Epithelial cell of proximal tubule (primary cell): Measurements from ENCODE around the gene BACH2. TPM values are rescaled to one million over a fixed set of nuclear protein-coding genes. Genes with fewer than 3 reads are reported as not detected.

ENCODE experiments used
- DNase-seq: peaks from one replicate; pipeline ENCODE4 v3.0.0-alpha.2; 2011; ENCODE audit warnings: low read depth
- H3K4me3 ChIP-seq: 2 replicates; pipeline ENCODE4 v1.5.1; 2011; ENCODE audit warnings: low read depth, mild to moderate bottlenecking, low read length
- total RNA-seq: library from RNA; depleted of rRNA; stranded (reverse); fragments of >200 nt; gene quantifications from 2 replicates; pipeline ENCODE4 v1.2.3, GENCODE V29; 2015
- TF ChIP-seq, protein P1 (sequence below): conservative IDR thresholded peaks from 2 replicates; pipeline ENCODE4 v1.5.1; 2012; ENCODE audit warnings: low read depth, mild to moderate bottlenecking, low read length

The BACH2 gene
- total RNA-seq, 1 donor from 2014 or later: 0.69 TPM

DNA sequence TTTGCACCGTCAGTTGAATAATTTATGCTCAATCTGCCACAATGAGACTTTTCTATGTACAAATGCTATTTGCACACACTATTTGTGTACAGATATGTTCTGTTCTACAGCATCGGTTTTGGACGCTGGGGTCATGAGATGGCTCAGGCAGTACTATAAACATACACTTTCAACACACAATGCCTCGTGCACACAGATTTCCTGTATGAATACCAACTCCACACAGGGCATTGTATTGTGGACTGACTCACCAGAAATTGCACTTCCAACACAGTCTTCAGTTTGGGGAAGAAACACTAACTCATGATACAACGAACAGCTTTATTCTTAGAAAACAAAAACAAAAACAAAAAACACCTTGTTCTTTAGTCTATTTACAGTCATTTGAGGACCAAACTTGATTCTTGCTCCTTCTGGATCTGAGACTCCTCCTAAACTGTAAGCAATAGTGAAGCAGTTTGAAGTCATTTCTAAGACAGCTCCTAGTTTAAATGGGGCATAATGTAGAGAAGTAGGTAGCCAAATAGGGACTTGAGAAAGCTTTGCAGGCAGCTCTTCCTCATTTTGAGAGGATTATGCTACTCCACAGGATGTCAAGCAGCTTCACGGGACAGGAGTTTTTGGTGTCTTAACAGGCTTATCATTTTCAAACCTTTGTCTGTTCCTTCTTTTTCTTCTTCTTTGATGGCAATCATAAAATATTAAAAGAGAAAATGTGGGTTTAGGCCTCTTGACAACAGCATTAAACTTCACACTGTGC is 368.7 kb downstream of the BACH2 start:
- no peak overlapping the region for H3K4me3 ChIP-seq
- no peak for DNase-seq
- TF ChIP-seq, protein P1, sequence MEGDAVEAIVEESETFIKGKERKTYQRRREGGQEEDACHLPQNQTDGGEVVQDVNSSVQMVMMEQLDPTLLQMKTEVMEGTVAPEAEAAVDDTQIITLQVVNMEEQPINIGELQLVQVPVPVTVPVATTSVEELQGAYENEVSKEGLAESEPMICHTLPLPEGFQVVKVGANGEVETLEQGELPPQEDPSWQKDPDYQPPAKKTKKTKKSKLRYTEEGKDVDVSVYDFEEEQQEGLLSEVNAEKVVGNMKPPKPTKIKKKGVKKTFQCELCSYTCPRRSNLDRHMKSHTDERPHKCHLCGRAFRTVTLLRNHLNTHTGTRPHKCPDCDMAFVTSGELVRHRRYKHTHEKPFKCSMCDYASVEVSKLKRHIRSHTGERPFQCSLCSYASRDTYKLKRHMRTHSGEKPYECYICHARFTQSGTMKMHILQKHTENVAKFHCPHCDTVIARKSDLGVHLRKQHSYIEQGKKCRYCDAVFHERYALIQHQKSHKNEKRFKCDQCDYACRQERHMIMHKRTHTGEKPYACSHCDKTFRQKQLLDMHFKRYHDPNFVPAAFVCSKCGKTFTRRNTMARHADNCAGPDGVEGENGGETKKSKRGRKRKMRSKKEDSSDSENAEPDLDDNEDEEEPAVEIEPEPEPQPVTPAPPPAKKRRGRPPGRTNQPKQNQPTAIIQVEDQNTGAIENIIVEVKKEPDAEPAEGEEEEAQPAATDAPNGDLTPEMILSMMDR: no peak

DNA sequence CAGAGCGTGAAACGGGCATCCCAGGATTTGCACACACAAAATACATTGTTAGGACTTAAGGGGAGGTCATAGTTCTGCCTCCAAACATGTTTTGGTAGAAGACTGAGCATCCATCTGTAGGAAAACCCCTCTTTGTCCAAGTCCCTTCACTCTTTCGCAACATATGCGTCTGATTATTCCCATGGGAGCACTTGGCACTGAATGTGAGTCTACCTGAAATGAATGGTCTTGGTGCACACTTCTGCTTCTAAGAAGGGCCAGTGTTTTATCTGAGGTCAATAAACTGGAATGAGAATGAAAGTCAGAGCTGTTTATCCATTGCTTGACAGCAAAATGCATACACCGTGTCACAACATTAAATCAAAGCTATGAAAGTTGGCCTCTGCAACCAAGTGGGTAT is 369.4 kb downstream of the BACH2 start:
- no peak for DNase-seq
- TF ChIP-seq, protein P1: no peak

DNA sequence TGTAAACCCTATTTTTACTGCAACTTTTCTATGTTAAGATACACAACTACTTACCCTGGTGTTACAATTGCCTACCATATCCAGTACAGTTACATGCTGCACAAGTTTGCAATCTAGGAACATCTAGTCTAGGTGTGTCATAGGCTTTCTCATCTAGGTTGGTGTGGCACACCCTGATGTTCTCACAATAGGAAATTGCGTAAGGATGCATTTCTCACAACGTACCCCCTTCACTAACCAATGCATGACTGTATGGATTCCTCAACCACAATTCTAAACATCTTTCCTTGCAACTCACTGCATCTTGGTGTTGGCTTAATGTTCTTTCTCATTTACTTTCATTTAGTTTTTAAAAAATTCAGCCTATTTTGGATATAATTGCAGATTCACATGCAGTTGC is 370.8 kb downstream of the BACH2 start:
- TF ChIP-seq, protein P1: no peak
- H3K4me3 ChIP-seq: no peak overlapping the region
- DNase-seq: no peak

More for the DNA sequence above, 369.4 kb downstream of the BACH2 start:
- no peak overlapping the region for H3K4me3 ChIP-seq

DNA sequence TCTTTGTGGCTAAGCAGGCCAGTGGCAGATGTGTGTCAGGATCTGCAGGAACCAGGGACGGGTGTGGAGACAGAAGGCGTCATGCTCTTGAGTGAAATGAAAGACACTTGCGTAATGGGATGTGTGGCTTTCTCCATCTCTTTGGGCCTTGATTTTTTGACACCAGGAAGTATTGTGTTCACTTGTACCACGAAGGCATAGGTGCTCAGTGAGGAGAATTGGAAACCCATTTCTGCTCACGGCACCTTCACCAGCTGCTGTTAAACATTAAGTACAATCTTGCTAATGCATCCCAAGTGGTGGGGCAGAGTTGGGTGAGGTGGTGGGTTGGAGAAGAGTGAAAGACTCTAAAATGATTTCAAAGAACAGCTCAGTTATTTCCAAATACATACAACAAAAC is 372.4 kb downstream of the BACH2 start:
- TF ChIP-seq, protein P1: no peak
- DNase-seq: no peak
- H3K4me3 ChIP-seq: no peak overlapping the region

DNA sequence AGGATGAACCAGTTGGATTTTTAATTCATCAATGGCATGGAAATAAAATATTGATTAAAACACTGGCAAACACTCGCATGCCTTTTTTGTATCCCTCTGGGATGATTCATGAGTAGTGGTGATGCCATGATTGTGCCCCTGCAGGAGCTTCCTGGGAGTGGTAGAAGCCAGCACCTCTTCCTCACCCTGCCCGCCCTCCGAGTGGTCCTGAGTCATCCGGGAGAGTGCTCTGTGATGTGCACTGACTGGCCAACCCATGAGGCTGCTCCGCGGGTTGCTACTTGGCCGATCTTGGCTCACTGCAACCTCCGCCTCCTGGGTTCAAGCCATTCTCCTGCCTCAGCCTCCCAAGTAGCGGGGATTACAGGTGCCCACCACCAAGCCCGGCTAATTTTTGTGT is 375.0 kb downstream of the BACH2 start:
- TF ChIP-seq, protein P1: no peak
- H3K4me3 ChIP-seq: no peak overlapping the region
- DNase-seq: no peak

DNA sequence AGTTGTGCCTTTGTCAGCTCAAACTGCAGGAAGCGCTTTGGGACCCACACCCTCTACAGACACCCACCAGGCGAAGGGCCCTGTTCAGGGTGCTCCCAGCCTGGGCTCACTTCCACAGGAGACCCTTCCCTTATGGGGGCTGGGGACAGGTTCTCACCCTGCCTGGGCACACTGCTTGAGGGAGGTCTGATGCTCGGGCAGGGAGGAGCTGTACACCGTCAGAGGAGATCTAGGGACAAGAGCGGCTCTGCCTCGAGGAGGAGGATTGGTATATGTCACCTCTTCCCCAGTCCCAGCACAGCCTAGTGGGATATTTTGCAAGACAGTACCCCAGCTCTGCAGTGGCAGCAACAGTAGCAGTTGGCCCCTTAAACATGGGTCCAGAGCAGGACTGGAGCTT is 375.4 kb downstream of the BACH2 start:
- TF ChIP-seq, protein P1: no peak
- H3K4me3 ChIP-seq: no peak overlapping the region
- DNase-seq: no peak

DNA sequence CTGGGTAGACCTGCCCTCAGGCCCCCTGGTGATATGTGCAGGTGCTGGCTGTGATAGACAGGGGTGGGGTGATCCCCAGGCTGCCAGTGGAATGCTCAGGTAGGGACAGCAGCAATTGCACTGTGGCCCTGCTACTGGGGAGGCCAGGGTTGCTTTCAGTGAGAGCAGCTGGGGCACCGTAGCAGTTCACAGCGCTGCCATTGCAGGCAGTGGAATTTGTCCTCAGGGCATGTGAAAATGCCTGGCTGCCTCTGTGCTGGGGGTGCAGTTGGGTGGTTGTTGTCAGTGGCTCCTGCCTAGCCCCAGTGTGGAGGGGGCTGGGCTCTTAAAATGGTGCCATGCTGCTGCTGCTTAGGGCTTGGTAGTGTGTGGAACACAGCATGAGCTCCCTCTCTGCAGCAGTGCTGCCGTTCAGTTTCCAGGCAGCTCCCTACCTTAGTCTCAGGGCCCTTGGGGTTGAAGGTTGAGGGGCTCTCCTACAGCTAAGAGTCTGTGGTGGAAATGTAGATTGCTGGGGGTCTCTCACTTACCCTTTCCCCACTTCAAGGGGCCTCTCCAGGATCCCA is 378.8 kb downstream of the BACH2 start:
- no peak overlapping the region for H3K4me3 ChIP-seq
- no peak for DNase-seq
- TF ChIP-seq, protein P1: no peak
